HG02870 (cell line): ENCODE results near the gene TMUB2.

ENCODE experiments used
- ATAC-seq: cut with Tn5 transposase; IDR thresholded peaks from one replicate; pipeline ENCODE4 v1.9.1; 2021; ENCODE audit warnings: mild to moderate bottlenecking, moderate library complexity; ENCODE audit not compliant: unreplicated experiment

The TMUB2 gene

DNA sequence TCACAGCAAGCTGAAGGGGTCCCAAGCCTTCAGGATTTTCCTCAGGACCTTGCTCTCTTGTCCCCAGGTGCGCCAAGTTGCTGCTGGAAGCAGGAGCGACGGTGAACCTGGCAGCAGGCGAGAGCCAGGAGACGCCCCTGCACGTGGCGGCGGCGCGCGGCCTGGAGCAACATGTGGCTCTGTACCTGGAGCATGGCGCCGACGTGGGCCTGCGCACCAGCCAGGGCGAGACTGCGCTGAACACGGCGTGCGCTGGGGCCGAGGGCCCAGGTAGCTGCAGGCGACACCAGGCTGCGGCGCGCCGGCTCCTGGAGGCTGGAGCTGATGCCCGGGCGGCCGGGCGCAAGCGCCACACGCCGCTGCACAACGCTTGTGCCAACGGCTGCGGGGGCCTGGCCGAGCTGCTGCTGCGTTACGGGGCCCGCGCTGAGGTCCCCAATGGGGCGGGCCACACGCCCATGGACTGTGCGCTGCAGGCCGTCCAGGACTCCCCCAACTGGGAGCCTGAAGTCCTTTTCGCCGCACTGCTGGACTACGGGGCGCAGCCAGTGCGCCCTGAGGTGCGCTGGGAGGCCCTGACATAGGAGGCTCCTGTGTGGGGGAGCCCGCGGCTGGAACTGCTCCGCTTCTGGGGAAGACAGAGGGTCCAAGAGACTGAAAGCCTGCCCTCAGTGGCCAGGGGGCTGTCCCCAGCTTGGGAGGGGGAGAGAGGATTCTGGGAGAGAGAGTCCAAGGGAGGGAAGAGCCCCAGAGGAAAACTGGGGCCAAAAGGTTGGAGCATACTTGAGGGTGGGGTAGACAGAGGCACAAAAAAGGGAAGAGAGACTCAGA, 9.9 kb upstream of the TMUB2 start:
- ATAC-seq, result no peak

DNA sequence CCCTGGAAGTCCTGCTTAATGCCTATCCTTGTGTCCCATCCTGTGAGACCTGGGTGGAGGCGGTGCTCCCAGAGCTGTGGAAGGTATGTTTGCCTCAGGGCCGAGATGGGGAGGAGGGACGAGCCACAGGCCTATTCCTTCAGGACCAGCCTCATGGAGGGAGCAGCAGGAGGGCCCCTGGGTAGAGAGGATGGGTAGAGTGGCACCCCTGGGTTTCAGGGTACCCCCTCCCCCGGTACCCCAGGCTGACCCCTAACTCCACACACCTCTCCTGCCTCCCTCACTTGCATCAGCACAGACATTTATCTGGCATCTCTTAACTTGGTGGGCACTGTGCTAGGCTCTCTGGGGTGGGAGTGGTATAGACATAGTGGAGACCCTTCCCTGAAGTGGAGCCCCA, 9.1 kb upstream of the TMUB2 start:
- no peak for ATAC-seq

GRCh38 chr17:44178133-44178532, 8.6 kb upstream of the TMUB2 start:
- ATAC-seq, result no peak

DNA sequence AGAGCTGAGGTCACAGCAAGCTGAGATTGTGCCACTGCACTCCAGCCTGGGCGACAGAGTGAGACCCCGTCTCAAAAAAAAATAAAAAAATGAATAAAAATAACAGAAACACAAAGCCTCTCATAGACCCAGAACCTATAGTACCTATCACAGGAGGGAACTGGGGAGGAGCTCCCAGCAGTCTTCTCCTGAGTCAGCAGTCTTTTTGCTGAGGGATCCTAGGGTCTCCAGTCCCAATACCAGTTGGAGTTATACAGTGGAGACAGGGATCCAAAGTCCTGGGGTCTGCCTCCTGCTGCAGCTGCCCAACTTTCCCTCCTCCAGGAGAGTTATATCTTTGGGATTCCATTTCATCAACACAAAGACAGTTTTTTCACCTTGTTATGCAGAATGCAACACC, 3.7 kb upstream of the TMUB2 start:
- ATAC-seq, result no peak

GRCh38 chr17:44184212-44184810, 2.5 kb upstream of the TMUB2 start:
- no peak for ATAC-seq

GRCh38 chr17:44187131-44187899, 543 bp downstream of the TMUB2 start:
- peak; percentile 37 for ATAC-seq

- ATAC-seq, result no peak
These were observed 2.0 kb downstream of the TMUB2 start for GRCh38 chr17:44188576-44189403.

- ATAC-seq, result no peak
These were observed 3.7 kb downstream of the TMUB2 start for GRCh38 chr17:44190481-44190880.

GRCh38 chr17:44191369-44191768, 4.6 kb downstream of the TMUB2 start:
- ATAC-seq, result no peak

DNA sequence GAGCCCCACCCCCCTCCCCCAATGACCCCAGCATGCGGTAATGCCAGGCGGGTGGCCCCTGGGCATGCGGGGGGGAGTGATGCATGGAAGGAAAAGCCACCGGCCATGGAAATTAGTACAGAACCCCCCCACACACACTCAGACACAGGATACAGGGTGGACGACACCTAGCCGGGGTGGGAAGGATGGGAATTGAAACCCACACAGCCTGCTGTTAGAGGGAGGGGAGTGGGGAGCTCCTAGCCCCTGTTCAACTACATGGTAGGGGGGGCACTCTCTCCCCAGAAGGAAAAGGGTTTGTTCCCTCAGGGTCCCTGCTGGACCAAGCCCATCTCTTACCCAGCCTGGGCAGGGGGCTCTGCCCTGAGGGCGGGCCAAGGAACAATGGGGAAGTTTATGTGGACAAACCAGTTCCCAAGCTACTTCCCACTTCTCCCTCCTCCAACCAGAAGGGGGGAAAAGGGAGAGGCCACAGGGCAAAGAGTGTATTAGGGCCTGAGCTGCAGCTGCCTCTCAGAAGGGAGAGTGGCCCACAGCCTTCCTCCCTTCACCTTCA, 5.2 kb downstream of the TMUB2 start:
- no peak for ATAC-seq

- ATAC-seq, result no peak
These were observed 6.0 kb downstream of the TMUB2 start for GRCh38 chr17:44192750-44193149.

- ATAC-seq, result no peak
These were observed 6.7 kb downstream of the TMUB2 start for GRCh38 chr17:44193326-44194084.

GRCh38 chr17:44197107-44197506, 10.3 kb downstream of the TMUB2 start:
- ATAC-seq, result no peak

DNA sequence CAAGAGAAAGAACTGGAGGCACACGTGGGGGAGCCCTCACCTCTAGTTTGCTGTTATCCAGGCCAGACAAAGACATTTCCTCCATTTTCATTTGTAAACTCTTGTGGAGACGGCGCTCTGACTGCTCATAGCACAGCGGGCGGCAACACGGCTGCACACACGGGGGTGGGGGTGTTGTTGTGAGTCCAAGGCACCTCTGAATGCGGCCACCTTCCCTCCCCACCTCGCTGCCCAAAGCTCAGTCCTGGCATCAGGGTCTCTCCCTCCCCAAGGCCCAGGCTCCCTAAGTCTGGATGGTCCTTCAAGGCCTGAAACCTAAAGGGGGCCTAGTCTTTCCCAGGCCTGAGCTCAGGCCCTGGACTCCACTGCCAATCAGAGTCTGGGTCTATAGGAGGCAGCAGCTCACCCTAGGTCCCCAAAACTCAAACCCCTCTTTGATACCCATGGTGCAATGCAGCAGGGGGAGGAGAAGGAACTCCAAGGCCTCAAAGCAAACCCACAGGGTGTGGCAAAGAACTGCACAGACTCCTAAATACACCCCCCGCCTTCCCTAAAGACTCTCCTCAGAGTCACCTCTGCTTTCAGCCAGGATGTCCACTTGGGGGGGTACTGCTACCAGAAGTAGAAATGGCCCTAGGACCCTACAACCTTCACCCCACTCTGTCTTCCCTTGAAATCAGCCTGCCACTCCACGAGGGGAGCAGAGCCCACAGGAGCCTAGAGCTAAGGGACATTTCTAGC, 11.4 kb downstream of the TMUB2 start:
- ATAC-seq, result no peak

DNA sequence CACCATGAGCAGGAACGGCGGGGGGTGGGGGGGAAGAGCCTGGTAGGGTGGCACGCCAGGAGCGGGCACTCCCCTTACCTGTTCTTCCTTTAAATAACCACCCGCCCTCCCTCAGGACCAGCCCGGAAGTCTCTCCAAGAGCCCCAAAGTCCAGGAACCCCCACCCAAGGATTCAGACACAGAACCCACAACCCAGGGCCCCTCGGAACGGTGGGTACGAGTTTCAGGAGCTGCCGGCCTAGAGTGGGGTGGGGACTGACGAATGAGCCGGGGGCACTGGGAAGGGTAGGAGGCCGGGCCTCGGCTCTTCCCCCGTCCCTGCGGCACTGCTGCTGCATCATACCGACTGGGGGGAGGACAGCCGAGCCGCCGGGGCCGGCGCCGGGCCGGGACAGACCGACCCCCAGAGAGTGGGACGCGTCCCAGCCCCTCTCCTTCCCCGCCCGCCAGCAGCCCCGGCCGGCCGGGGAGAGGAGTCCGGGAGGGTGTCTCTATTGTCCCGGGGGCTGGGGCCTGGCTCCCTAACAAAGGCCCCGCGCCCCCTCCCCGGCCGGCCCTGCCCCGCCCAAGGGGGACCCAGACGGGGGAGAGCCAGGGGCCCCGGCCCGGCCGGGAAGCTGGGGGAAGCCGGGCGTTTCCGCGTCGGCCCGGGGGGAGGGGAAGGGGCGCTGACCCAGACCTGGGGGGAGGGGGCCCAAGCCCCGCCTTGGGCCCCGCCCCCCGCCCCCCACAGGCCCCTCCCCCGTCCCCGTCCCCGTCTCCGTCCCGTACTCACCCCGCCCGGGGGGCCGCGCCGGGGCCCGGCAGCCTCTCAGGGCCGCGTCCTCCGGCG, 12.2 kb downstream of the TMUB2 start:
- peak; percentile 12 for ATAC-seq

- peak; percentile 65 for ATAC-seq
These were observed 13.0 kb downstream of the TMUB2 start, which contains the start of gene ATXN7L3 for GRCh38 chr17:44199553-44200477. Gene ATXN7L3, minus strand, starts transcription at chr17:44199884. Its CDS starts 1,814 bp downstream, at chr17:44198070.

DNA sequence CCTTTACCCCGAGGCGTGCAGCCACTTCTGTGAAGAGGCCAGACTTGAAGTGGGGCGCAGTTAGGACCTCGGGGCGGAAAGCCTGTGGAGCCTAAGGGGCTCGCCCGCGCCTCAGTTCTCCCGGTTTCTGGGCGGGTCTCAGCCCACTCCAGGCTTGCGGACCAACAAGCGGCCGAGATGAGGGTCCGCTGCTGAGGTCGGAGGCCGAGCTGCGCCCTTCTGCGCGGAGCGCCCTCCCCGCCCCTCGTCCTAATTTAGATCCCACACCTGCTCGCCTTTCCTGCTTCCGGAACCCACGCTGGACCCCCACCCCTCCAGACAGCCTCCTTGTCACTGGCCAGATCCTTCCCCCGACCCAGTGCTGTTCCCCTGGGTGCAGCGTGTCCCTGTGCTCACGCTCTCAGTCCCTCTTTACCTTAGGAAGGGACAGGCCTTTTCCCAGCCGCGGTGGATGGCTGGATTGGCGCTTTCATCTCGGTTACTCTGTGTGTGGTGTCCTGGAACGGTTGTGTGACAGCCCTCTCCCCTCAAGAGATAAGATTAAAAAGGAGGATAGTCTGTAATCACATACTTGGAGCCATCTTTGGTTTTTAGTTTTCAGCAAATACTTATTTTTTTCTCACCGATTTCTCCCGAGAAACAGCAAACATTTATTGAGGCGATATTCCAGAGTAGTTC, 13.8 kb downstream of the TMUB2 start:
- no peak for ATAC-seq
